Breast epithelium (tissue), 3 donors: ENCODE results near the gene PDZRN3.

Experiments
- CTCF ChIP-seq, 3 donors: fragments of 450-650 bp; IDR thresholded peaks; one replicate each; pipeline ENCODE4 v1.5.1; 2016 to 2017; ENCODE audit warnings: antibody characterized with exemption in 3 of 3, mild to moderate bottlenecking in 3 of 3, moderate library complexity in 3 of 3
- POLR2A ChIP-seq: fragments of 450-650 bp; IDR thresholded peaks from one replicate; pipeline ENCODE4 v1.6.1; 2016; ENCODE audit warnings: antibody characterized with exemption, mild to moderate bottlenecking, moderate library complexity
- POLR2AphosphoS5 ChIP-seq, 3 donors: sonication (generic); formaldehyde crosslinking; IDR thresholded peaks; one replicate each; pipeline ENCODE4 v1.6.1; 2017; ENCODE audit warnings: antibody characterized with exemption in 3 of 3

GRCh38 chr3:73621388-73621787 lies 3.4 kb downstream of the PDZRN3 start:
- TF ChIP-seq CTCF (IDR thresholded peaks at IDR 0.05) (no peak), POLR2A (no peak), POLR2AphosphoS5 (IDR thresholded peaks at IDR 0.05) (no peak)
